ENCODE measurements around the gene LETM1.

GRCh38 chr4:1796486-1797204 is 59.3 kb downstream of the LETM1 start:
- no peak for TF ChIP-seq YY1 (IDR thresholded peaks at IDR 0.05)
- TF ChIP-seq REST (IDR thresholded peaks at IDR 0.05) = no peak
- TF ChIP-seq CTCF (IDR thresholded peaks at IDR 0.05; ENCODE audit: low read depth, low read length, missing input control) = no peak
- no peak for TF ChIP-seq FOXA1 (IDR thresholded peaks at IDR 0.05)
- no peak for TF ChIP-seq RXRA (IDR thresholded peaks at IDR 0.05)
- no peak for TF ChIP-seq TAF1 (conservative IDR thresholded peaks at IDR 0.05)
- TF ChIP-seq HNF4G (IDR thresholded peaks at IDR 0.05) = no peak
- no peak for TF ChIP-seq HNF4A (conservative IDR thresholded peaks at IDR 0.05)
- TF ChIP-seq RAD21 (IDR thresholded peaks at IDR 0.05) = no peak
- TF ChIP-seq MAX (IDR thresholded peaks at IDR 0.05) = no peak

Measured in liver (tissue), 3 donors.